Measurements from ENCODE around the gene ERVK3-1. TPM values are rescaled to one million over a fixed set of nuclear protein-coding genes. Genes with fewer than 3 reads are reported as not detected.

The ERVK3-1 gene
- total RNA-seq, 1 experiment from 2014 or later = 28.1 TPM

DNA sequence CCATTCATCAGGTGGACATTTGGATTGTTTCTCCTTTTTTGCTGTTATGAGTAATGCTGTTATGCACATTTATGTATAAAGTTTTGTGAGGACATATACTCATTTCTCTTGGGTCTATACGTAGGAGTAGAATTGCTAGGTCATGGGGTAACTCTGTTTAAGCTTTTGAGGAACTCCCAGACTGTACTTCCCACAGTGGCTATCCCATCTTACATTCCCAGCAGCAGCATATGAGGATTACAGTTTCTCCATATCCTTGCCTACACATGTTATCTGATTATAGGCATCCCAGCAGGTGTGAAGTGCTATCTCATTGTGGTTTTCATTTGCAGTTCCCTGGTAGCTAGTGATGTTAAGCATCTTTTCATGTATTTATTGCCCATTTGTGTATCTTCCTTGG, 27.5 kb downstream of the ERVK3-1 start:
- no peaks in the 10 kb centered on the region for H4K20me1 ChIP-seq (ENCODE audit: insufficient read depth)
- no TSS peak for BruUV-seq (replicated peaks)
- H3K9me3 ChIP-seq (ENCODE audit: control insufficient read depth in 1 of 2, insufficient read depth in 1 of 2, low read depth in 1 of 2, low read length in 2 of 2) = no peaks in the 10 kb centered on the region
- H3K9me2 ChIP-seq (ENCODE audit: insufficient read depth) = no peaks in the 10 kb centered on the region
- H3K4me3 ChIP-seq (replicated peaks in 1 of 2; ENCODE audit: low read depth in 1 of 2, low read length in 2 of 2) = no peak overlapping the region
- ChIA-PET POLR2A (interaction anchor here (2.2 kb wide), 1 partner anchor 30 kb away, joined by 5 read pairs; the partner anchor contains the start of gene ZNF497), CTCF (no interaction called here), RAD21 (ENCODE audit: low non-redundant PET in 1 of 2, low total read pairs in 2 of 2, uncharacterized antibody in 2 of 2, unreplicated experiment in 2 of 2) (no interaction called here)
- H3K4me1 ChIP-seq (ENCODE audit: control insufficient read depth in 1 of 2, insufficient read depth in 2 of 2, low read length in 2 of 2) = peaks cover 8 to 14% of the 10 kb centered on the region in 2 experiments; a peak in 3 of 4 replicates
- no peak overlapping the region for H3K4me2 ChIP-seq (ENCODE audit: low read length)
- H2AFZ ChIP-seq (ENCODE audit: low read depth, low read length, poor library complexity, severe bottlenecking) = no peak overlapping the region
- no peaks in the 10 kb centered on the region for H3K27me3 ChIP-seq (ENCODE audit: insufficient read depth, low read length)
- no peak overlapping the region for H3K27ac ChIP-seq (ENCODE audit: low read depth, low read length)
- H3K9ac ChIP-seq (ENCODE audit: low read length) = no peak overlapping the region
- peaks cover 17% of the 10 kb centered on the region for H3K79me2 ChIP-seq (ENCODE audit: insufficient read depth, low read length)
- DNase-seq (ENCODE audit: low read depth, low spot score) (no peak), ATAC-seq (no peak)
- TF ChIP-seq RAD21 (IDR thresholded peaks at IDR 0.05; ENCODE audit: low read depth) (no peak), ZFX (IDR thresholded peaks at IDR 0.05) (no peak), SRF (IDR thresholded peaks at IDR 0.05; ENCODE audit: low read depth) (no peak), ELF1 (IDR thresholded peaks at IDR 0.05; ENCODE audit: borderline replicate concordance, low read depth) (no peak), SP1 (IDR thresholded peaks at IDR 0.05; ENCODE audit: low read depth) (no peak), CBX3 (IDR thresholded peaks at IDR 0.05; ENCODE audit: low read depth) (no peak), EGR1 (IDR thresholded peaks at IDR 0.05; ENCODE audit: low read depth) (no peak), POLR2A (IDR thresholded peaks at IDR 0.05; ENCODE audit: borderline replicate concordance, extremely low read depth, insufficient read depth, insufficient read length) (no peak), ZNF274 (IDR thresholded peaks at IDR 0.05; ENCODE audit: low read depth, low read length) (no peak), EZH2 (IDR thresholded peaks at IDR 0.05) (no peak), SIN3A (IDR thresholded peaks at IDR 0.05; ENCODE audit: low read depth) (no peak), JUND (IDR thresholded peaks at IDR 0.05) (no peak), EZH2phosphoT487 (IDR thresholded peaks at IDR 0.05; ENCODE audit: borderline replicate concordance) (no peak), YY1 (IDR thresholded peaks at IDR 0.05; ENCODE audit: extremely low read depth, insufficient replicate concordance, low read depth, low read length) (no peak)
- TF ChIP-seq, protein P1, sequence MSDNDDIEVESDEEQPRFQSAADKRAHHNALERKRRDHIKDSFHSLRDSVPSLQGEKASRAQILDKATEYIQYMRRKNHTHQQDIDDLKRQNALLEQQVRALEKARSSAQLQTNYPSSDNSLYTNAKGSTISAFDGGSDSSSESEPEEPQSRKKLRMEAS (IDR thresholded peaks at IDR 0.05) = no peak
- TF ChIP-seq, protein P2, sequence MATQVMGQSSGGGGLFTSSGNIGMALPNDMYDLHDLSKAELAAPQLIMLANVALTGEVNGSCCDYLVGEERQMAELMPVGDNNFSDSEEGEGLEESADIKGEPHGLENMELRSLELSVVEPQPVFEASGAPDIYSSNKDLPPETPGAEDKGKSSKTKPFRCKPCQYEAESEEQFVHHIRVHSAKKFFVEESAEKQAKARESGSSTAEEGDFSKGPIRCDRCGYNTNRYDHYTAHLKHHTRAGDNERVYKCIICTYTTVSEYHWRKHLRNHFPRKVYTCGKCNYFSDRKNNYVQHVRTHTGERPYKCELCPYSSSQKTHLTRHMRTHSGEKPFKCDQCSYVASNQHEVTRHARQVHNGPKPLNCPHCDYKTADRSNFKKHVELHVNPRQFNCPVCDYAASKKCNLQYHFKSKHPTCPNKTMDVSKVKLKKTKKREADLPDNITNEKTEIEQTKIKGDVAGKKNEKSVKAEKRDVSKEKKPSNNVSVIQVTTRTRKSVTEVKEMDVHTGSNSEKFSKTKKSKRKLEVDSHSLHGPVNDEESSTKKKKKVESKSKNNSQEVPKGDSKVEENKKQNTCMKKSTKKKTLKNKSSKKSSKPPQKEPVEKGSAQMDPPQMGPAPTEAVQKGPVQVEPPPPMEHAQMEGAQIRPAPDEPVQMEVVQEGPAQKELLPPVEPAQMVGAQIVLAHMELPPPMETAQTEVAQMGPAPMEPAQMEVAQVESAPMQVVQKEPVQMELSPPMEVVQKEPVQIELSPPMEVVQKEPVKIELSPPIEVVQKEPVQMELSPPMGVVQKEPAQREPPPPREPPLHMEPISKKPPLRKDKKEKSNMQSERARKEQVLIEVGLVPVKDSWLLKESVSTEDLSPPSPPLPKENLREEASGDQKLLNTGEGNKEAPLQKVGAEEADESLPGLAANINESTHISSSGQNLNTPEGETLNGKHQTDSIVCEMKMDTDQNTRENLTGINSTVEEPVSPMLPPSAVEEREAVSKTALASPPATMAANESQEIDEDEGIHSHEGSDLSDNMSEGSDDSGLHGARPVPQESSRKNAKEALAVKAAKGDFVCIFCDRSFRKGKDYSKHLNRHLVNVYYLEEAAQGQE (IDR thresholded peaks at IDR 0.05; ENCODE audit: low read depth) = no peak
- H3K36me3 ChIP-seq (ENCODE audit: control insufficient read depth in 1 of 2, insufficient read depth in 2 of 2, low read length in 2 of 2) = peaks cover 0 to 7% of the 10 kb centered on the region in 2 experiments; a peak in 1 of 4 replicates
- intact Hi-C loops (cut with micrococcal nuclease) = no loop called here

Data from HCT116 (cell line).